Measurements from ENCODE around the gene ABCC2.
"Not testable (repeated sequence)": the region's sequence is repeated elsewhere in the genome, so short reads cannot be mapped to it uniquely, and the experiment has no call there.

The ABCC2 gene

GRCh38 chr10:99808270-99808669, 25.8 kb downstream of the ABCC2 start:
- DNase-seq (ENCODE audit: low read depth, low spot score) = no peak

- DNase-seq (ENCODE audit: low read depth, low spot score) = no peak
Observed at GRCh38 chr10:99809481-99809880, 27.0 kb downstream of the ABCC2 start.

- DNase-seq (ENCODE audit: low read depth, low spot score) = no peak
Observed at GRCh38 chr10:99809931-99810615, 27.6 kb downstream of the ABCC2 start.

- no peak for DNase-seq (ENCODE audit: low read depth, low spot score)
Observed at GRCh38 chr10:99812177-99812576, 29.7 kb downstream of the ABCC2 start.

- no peak for DNase-seq (ENCODE audit: low read depth, low spot score)
Observed at GRCh38 chr10:99814143-99814542, 31.7 kb downstream of the ABCC2 start.

GRCh38 chr10:99815621-99816020, 33.2 kb downstream of the ABCC2 start:
- DNase-seq (ENCODE audit: low read depth, low spot score) = no peak

- DNase-seq (ENCODE audit: low read depth, low spot score) = no peak
Observed at GRCh38 chr10:99827936-99828335, 45.5 kb downstream of the ABCC2 start.

- DNase-seq (ENCODE audit: low read depth, low spot score) = no peak
Observed at GRCh38 chr10:99828464-99828863, 46.0 kb downstream of the ABCC2 start.

- no peak for DNase-seq (ENCODE audit: low read depth, low spot score)
Observed at GRCh38 chr10:99832439-99832838, 50.0 kb downstream of the ABCC2 start.

- no peak for DNase-seq (ENCODE audit: low read depth, low spot score)
Observed at GRCh38 chr10:99834410-99834809, 52.0 kb downstream of the ABCC2 start.

GRCh38 chr10:99835947-99836346, 53.5 kb downstream of the ABCC2 start:
- DNase-seq (ENCODE audit: low read depth, low spot score) = no peak

- no peak for DNase-seq (ENCODE audit: low read depth, low spot score)
Observed at GRCh38 chr10:99836711-99837110, 54.3 kb downstream of the ABCC2 start.

GRCh38 chr10:99840859-99841258, 58.4 kb downstream of the ABCC2 start:
- DNase-seq (ENCODE audit: low read depth, low spot score) = not testable (repeated sequence)

- no peak for DNase-seq (ENCODE audit: low read depth, low spot score)
Observed at GRCh38 chr10:99841746-99842145, 59.3 kb downstream of the ABCC2 start.

GRCh38 chr10:99843310-99843709, 60.9 kb downstream of the ABCC2 start:
- no peak for DNase-seq (ENCODE audit: low read depth, low spot score)

- no peak for DNase-seq (ENCODE audit: low read depth, low spot score)
Observed at GRCh38 chr10:99844433-99844955, 62.1 kb downstream of the ABCC2 start.

- DNase-seq (ENCODE audit: low read depth, low spot score) = peak; percentile 51
Observed at GRCh38 chr10:99845837-99846382, 63.5 kb downstream of the ABCC2 start.

- no peak for DNase-seq (ENCODE audit: low read depth, low spot score)
Observed at GRCh38 chr10:99849057-99849456, 66.6 kb downstream of the ABCC2 start.

GRCh38 chr10:99849536-99849935, 67.1 kb downstream of the ABCC2 start:
- DNase-seq (ENCODE audit: low read depth, low spot score) = no peak

GRCh38 chr10:99850021-99850766, 67.8 kb downstream of the ABCC2 start:
- DNase-seq (ENCODE audit: low read depth, low spot score) = no peak

- no peak for DNase-seq (ENCODE audit: low read depth, low spot score)
Observed at GRCh38 chr10:99850767-99851340, 68.4 kb downstream of the ABCC2 start.

- DNase-seq (ENCODE audit: low read depth, low spot score) = no peak
Observed at GRCh38 chr10:99851825-99852224, 69.4 kb downstream of the ABCC2 start.

Data from activated CD4-positive, CD25-positive, alpha-beta regulatory T cell treated with anti-CD3 and anti-CD28 coated beads, Interleukin-2, amount 50 U/mL, for 16 hours (primary cell).